HG03095 (cell line): ENCODE data around the gene ARHGAP26.

Source experiments
- ATAC-seq: cut with Tn5 transposase; IDR thresholded peaks from one replicate; pipeline ENCODE4 v1.9.1; 2021; ENCODE audit warnings: moderate library complexity; ENCODE audit not compliant: unreplicated experiment

ARHGAP26 gene

DNA sequence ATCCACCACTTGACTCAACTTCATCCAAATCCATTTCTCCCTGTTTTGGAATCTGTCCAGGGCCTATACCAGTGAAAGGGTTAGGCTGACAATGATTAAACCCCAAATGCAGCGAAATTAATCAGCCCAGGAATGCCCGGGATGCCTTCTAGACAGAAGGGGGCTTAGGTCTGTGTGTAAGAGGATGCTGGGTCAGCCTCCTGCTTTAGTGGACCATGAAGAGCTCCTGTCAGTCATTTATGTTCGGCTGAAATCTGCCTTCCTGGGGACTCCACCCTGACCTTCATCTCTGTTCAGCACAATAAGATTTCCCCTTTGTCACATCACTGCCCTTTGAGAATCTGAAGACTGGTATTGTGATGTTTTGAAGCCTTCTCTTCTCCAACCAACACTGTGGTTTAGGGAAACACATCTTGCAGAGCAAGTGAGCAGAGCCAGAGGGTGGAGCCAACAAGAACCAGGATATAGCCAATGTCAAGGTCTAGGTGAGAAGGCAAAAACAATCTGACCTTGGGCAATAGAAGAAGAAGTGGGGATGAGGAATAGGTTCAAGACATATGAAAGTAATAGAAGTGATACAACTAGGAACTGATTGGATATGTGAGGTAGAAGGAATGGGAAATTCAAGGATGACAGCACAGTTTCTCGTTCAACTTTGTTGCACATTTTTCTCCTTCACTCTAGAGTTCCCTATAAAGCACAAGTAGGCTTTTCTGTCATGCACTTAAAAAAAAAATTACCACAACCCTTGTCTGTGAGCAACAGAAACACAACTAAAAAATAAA lies 234.4 kb downstream of the ARHGAP26 start:
- peak; percentile 49 for ATAC-seq

- no peak for ATAC-seq
Observed at GRCh38 chr5:143006501-143006900, 236.3 kb downstream of the ARHGAP26 start.

- ATAC-seq = no peak
Observed at GRCh38 chr5:143008032-143008431, 237.9 kb downstream of the ARHGAP26 start.

- ATAC-seq = peak; percentile 53
Observed at GRCh38 chr5:143008809-143009521, 238.8 kb downstream of the ARHGAP26 start.

DNA sequence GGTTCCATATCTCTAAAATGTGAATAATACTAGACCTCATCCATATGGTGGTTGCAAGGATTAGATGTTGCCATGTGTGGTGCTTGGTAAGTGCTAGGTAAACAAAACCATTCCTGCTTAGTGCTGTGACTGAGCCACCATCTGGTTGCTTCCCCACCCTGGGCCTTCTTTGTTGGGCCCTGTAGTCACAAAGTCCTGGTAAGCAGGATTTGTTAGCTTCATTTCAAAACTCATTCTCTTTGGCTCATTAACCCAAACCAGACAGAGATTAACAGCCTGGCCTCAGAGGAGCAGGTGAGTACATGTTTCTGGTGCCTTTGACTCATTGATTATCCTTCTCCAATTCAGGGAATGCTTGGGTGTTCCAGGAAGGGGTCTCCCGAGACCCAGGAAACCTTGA lies 240.2 kb downstream of the ARHGAP26 start:
- ATAC-seq = no peak

- no peak for ATAC-seq
Observed at GRCh38 chr5:143011585-143011984, 241.4 kb downstream of the ARHGAP26 start.

- ATAC-seq = no peak
Observed at GRCh38 chr5:143013176-143013891, 243.2 kb downstream of the ARHGAP26 start.

GRCh38 chr5:143014017-143014651 lies 244.0 kb downstream of the ARHGAP26 start:
- ATAC-seq = no peak

- no peak for ATAC-seq
Observed at GRCh38 chr5:143016777-143017516, 246.8 kb downstream of the ARHGAP26 start.

DNA sequence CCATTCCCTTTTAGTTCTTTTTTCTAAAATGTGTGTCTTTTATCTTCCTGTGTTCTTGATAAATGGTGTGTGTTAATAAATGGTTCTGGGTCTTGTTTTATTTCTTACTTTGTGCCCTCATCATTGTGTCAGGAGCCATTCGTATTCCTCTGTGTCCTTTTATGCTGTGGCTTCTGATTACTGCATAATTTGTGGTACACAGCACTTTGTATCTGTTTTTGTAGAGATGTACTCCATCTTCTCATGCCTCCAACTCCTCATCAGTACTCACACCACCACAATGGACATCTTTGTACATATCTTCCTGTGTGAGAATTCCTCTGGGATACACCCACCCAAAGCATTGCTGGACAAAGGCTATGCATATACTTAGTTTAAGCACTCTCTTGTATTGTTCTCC lies 247.4 kb downstream of the ARHGAP26 start:
- no peak for ATAC-seq

DNA sequence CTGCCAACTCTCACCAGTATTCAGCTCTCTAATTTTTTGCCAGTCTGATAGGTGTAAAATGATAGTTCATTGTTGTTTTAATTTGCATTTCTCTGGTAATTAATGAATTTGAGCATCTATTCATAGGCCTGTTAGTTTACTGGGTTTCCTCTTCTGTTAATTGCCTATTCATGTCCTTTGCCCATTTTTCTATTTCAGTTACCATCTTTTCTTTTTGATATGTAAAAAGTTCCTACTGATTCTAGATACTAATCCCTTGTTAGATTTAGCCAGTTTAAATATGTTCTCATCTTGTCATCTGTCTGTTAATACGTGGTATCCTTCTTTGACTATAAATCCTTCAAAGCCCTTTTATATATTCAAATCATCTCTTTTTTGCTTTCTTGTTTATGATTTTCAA lies 247.8 kb downstream of the ARHGAP26 start:
- no peak for ATAC-seq

- ATAC-seq = no peak
Observed at GRCh38 chr5:143019157-143019556, 249.0 kb downstream of the ARHGAP26 start.

- peak; percentile 78 for ATAC-seq
Observed at GRCh38 chr5:143019614-143020515, 249.7 kb downstream of the ARHGAP26 start.

GRCh38 chr5:143021595-143021994 lies 251.4 kb downstream of the ARHGAP26 start:
- ATAC-seq = no peak

GRCh38 chr5:143023411-143024096 lies 253.4 kb downstream of the ARHGAP26 start:
- ATAC-seq = peak; percentile 49

- ATAC-seq = no peak
Observed at GRCh38 chr5:143024228-143024920, 254.2 kb downstream of the ARHGAP26 start.

DNA sequence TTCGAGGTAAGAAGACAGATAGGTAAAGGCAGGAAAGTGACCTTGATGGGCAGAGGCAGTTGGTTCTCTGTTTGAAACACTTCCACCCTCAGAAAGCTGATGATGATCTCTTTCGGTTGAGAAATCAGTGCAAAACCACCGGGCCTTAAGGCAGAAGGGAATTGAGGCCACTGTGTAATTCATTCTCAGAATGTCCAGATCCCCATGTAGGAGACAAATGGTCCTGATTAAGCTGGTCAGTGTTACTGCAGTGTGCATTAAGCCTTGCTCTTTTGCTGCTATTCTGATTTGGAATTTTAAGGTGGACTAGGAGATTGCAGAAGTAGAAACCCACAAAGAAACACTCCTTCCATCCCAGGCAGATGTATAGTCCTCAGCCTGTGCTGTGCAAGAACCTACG lies 255.2 kb downstream of the ARHGAP26 start:
- no peak for ATAC-seq

DNA sequence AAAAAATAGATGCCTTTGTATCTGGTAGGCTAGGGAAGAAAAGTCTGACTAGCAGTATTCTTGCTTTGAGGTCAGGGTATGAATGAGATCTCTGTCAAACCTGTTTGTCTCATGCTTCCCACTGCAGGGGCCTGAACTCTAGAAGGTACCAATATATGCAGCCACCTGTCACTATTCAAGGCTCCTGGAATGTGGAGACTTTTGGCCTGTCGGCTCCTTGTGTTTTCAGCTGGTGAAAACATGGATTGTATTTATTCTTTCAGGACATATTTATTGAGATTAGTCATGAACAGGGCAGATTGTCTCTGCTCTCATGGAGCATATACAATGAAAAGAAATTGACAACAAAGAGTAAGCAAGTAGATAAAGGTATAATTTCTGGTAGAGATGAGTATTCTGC lies 255.8 kb downstream of the ARHGAP26 start:
- ATAC-seq = no peak
